H1 (cell line): ENCODE data around the gene KRTAP10-7. TPM values are rescaled to one million over a fixed set of nuclear protein-coding genes. Genes with fewer than 3 reads are reported as not detected.

Experiments
- CTCF ChIA-PET: fragments of 300-600 bp; sonication (Branson Sonifier 250); formaldehyde crosslinking; loops from one replicate; lab custom pipeline; 2021; ENCODE audit not compliant: partially characterized antibody; lab: Charles Lee
- POLR2A ChIA-PET: fragments of 300-600 bp; sonication (Branson Sonifier 250); formaldehyde crosslinking; loops from one replicate; lab custom pipeline; 2021; ENCODE audit warnings: inconsistent platforms; ENCODE audit not compliant: partially characterized antibody; lab: Charles Lee
- DNase-seq, 2 experiments: peaks; one replicate each; pipeline versions ENCODE4 v3.0.0 to v3.0.0-alpha.2; 2010 to 2022; ENCODE audit warnings: low spot score in 2 of 2, low read depth in 1 of 2, mixed read lengths in 1 of 2
- FAIRE-seq: peaks from 2 replicates; lab custom pipeline; 2011; peaks lifted over from hg19 to GRCh38; lab: Jason Lieb, UNC
- H2AFZ ChIP-seq: 2 replicates; pipeline ENCODE4 v1.8.1; 2012; ENCODE audit warnings: low read length, inconsistent platforms
- H2AK5ac ChIP-seq: 2 replicates; pipeline ENCODE4 v1.6.1; 2013; ENCODE audit warnings: low read depth, low read length
- H2BK120ac ChIP-seq: replicated peaks from 2 replicates; pipeline ENCODE3; 2013; ENCODE audit warnings: low read depth, low read length, inconsistent platforms
- H2BK12ac ChIP-seq: 2 replicates; pipeline ENCODE4 v1.6.1; 2013; ENCODE audit warnings: low read depth, low read length
- H2BK15ac ChIP-seq: 2 replicates; pipeline ENCODE4 v1.6.1; 2013; ENCODE audit warnings: low read length
- H2BK20ac ChIP-seq: 2 replicates; pipeline ENCODE4 v1.6.1; 2013; ENCODE audit warnings: low read length
- H2BK5ac ChIP-seq: 2 replicates; pipeline ENCODE4 v1.6.1; 2013; ENCODE audit warnings: low read depth, low read length
- H3K14ac ChIP-seq: 2 replicates; pipeline ENCODE4 v1.6.1; 2013; ENCODE audit warnings: inconsistent platforms; ENCODE audit not compliant: insufficient read length
- H3K18ac ChIP-seq: 2 replicates; pipeline ENCODE4 v1.6.1; 2013; ENCODE audit warnings: low read length; ENCODE audit errors: extremely low read depth
- H3K23ac ChIP-seq: 2 replicates; pipeline ENCODE4 v1.6.1; 2013; ENCODE audit warnings: inconsistent platforms; ENCODE audit not compliant: insufficient read length
- H3K23me2 ChIP-seq: 2 replicates; pipeline ENCODE4 v1.6.1; 2013; ENCODE audit warnings: low read depth, low read length
- H3K27ac ChIP-seq: 2 replicates; pipeline ENCODE4 v1.6.1; 2011; ENCODE audit warnings: low read depth, low read length, inconsistent platforms
- H3K27me3 ChIP-seq, 4 experiments: replicated peaks in 1 of 4; 1 replicate in 1 of 4; 2 replicates in 3 of 4; pipeline versions ENCODE4 v1.6.1 to v1.8.1; 2011 to 2013; ENCODE audit warnings: low read length in 3 of 4, mild to moderate bottlenecking in 3 of 4, inconsistent platforms in 2 of 4, mixed read lengths in 2 of 4, moderate library complexity in 1 of 4; ENCODE audit not compliant: control insufficient read depth in 3 of 4, insufficient read depth in 3 of 4; ENCODE audit errors: extremely low read depth in 1 of 4
- H3K36me3 ChIP-seq, 4 experiments: 2 replicates each; pipeline versions ENCODE4 v1.6.1 to v1.8.1; 2011 to 2013; ENCODE audit warnings: mild to moderate bottlenecking in 4 of 4, low read length in 3 of 4, moderate library complexity in 2 of 4, control low read depth in 1 of 4, inconsistent platforms in 1 of 4; ENCODE audit not compliant: insufficient read depth in 4 of 4, control insufficient read depth in 2 of 4
- H3K4ac ChIP-seq: replicated peaks from 2 replicates; pipeline ENCODE3; 2013; ENCODE audit warnings: low read length, low read depth, mixed read lengths, inconsistent platforms; ENCODE audit not compliant: insufficient read length
- H3K4me1 ChIP-seq, 4 experiments: replicated peaks in 1 of 4; 1 replicate in 1 of 4; 2 replicates in 3 of 4; pipeline versions ENCODE4 v1.6.1 to v1.8.1; 2011 to 2013; ENCODE audit warnings: low read length in 3 of 4, inconsistent platforms in 2 of 4, mixed read lengths in 1 of 4; ENCODE audit not compliant: insufficient read depth in 4 of 4, control insufficient read depth in 3 of 4
- H3K4me2 ChIP-seq, 2 experiments: 2 replicates each; pipeline versions ENCODE4 v1.6.1 to v1.8.1; 2011 to 2013; ENCODE audit warnings: low read depth in 2 of 2, low read length in 2 of 2, control low read depth in 1 of 2, inconsistent platforms in 1 of 2, mild to moderate bottlenecking in 1 of 2; ENCODE audit not compliant: insufficient read depth in 1 of 2
- H3K4me3 ChIP-seq, 4 experiments: fragments of 200-600, 300-600 bp in 1 of 4; sonication (generic), shearing (Covaris generic), sonication (Bioruptor Twin) in 1 of 4; 2 replicates each; pipeline versions ENCODE4 v1.5.1 to v1.8.1; 2011 to 2016; ENCODE audit warnings: low read length in 4 of 4, low read depth in 3 of 4, control low read depth in 2 of 4, inconsistent platforms in 2 of 4, mild to moderate bottlenecking in 2 of 4, mixed read lengths in 1 of 4, moderate library complexity in 1 of 4; ENCODE audit not compliant: insufficient read depth in 2 of 4; ENCODE audit errors: extremely low read depth in 1 of 4
- H3K56ac ChIP-seq: replicated peaks from 2 replicates; pipeline ENCODE3; 2013; ENCODE audit warnings: low read depth, mild to moderate bottlenecking, mixed read lengths, low read length, inconsistent platforms; ENCODE audit not compliant: insufficient read length
- H3K79me1 ChIP-seq: 2 replicates; pipeline ENCODE4 v1.6.1; 2013; ENCODE audit warnings: low read depth, low read length, control low read depth
- H3K79me2 ChIP-seq, 2 experiments: 2 replicates each; pipeline versions ENCODE4 v1.6.1 to v1.8.1; 2012 to 2013; ENCODE audit warnings: low read length in 2 of 2, mild to moderate bottlenecking in 2 of 2, inconsistent platforms in 1 of 2; ENCODE audit not compliant: insufficient read depth in 2 of 2, control insufficient read depth in 1 of 2
- H3K9ac ChIP-seq, 4 experiments: replicated peaks in 1 of 4; 1 replicate in 1 of 4; 2 replicates in 3 of 4; pipeline versions ENCODE4 v1.6.1 to v1.8.1; 2011 to 2013; ENCODE audit warnings: low read depth in 3 of 4, low read length in 3 of 4, control low read depth in 2 of 4, mild to moderate bottlenecking in 2 of 4, moderate library complexity in 2 of 4, inconsistent platforms in 1 of 4; ENCODE audit errors: extremely low read depth in 1 of 4
- H3K9me3 ChIP-seq, 2 experiments: 2 replicates each; pipeline versions ENCODE4 v1.6.1 to v1.8.1; 2012 to 2013; ENCODE audit warnings: mild to moderate bottlenecking in 2 of 2, moderate library complexity in 2 of 2, control low read depth in 1 of 2, inconsistent platforms in 1 of 2, low read depth in 1 of 2, low read length in 1 of 2, mixed read lengths in 1 of 2; ENCODE audit not compliant: insufficient read depth in 2 of 2
- H4K20me1 ChIP-seq, 2 experiments: replicated peaks in 1 of 2; 2 replicates each; pipeline versions ENCODE3 to v1.8.1; 2011 to 2013; ENCODE audit warnings: inconsistent platforms in 2 of 2, low read length in 2 of 2, mild to moderate bottlenecking in 1 of 2; ENCODE audit not compliant: insufficient read depth in 2 of 2, control insufficient read depth in 1 of 2
- H4K5ac ChIP-seq: 2 replicates; pipeline ENCODE4 v1.6.1; 2013; ENCODE audit warnings: low read length, low read depth, mixed read lengths, inconsistent platforms; ENCODE audit not compliant: insufficient read length
- H4K8ac ChIP-seq: 2 replicates; pipeline ENCODE4 v1.8.0; 2013; ENCODE audit warnings: mild to moderate bottlenecking, moderate library complexity, low read length, inconsistent platforms; ENCODE audit not compliant: insufficient read depth; ENCODE audit errors: extremely low read depth
- H4K91ac ChIP-seq: replicated peaks from 2 replicates; pipeline ENCODE3; 2013; ENCODE audit warnings: low read length, mixed read lengths, inconsistent platforms; ENCODE audit not compliant: insufficient read length
- BACH1 ChIP-seq: IDR thresholded peaks from 2 replicates; pipeline ENCODE4 v1.6.1; 2012; ENCODE audit warnings: low read length, improper control_type of control experiment
- BCL11A ChIP-seq, 2 experiments: IDR thresholded peaks; one replicate each; pipeline ENCODE4 v1.6.1; 2011; ENCODE audit warnings: low read depth in 2 of 2, low read length in 2 of 2, mild to moderate bottlenecking in 2 of 2
- CHD2 ChIP-seq: IDR thresholded peaks from 2 replicates; pipeline ENCODE4 v1.6.1; 2012; ENCODE audit warnings: low read length, improper control_type of control experiment
- CTCF ChIP-seq, 3 experiments: IDR thresholded peaks; 1 replicate in 2 of 3; 2 replicates in 1 of 3; pipeline versions ENCODE4 v1.5.1 to v1.6.1; 2011; ENCODE audit warnings: low read length in 3 of 3, mild to moderate bottlenecking in 3 of 3, inconsistent platforms in 2 of 3, low read depth in 1 of 3, moderate library complexity in 1 of 3; ENCODE audit not compliant: insufficient read depth in 1 of 3; ENCODE audit errors: control extremely low read depth in 1 of 3
- HDAC2 ChIP-seq, 2 experiments: fragments of 300-600 bp in 1 of 2; sonication (generic) in 1 of 2; IDR thresholded peaks; 2 replicates each; pipeline ENCODE4 v1.6.1; 2011 to 2012; ENCODE audit warnings: low read depth in 2 of 2, low read length in 2 of 2, mild to moderate bottlenecking in 2 of 2, moderate library complexity in 2 of 2, borderline replicate concordance in 1 of 2, inconsistent platforms in 1 of 2
- KDM4A ChIP-seq: IDR thresholded peaks from one replicate; pipeline ENCODE4 v1.7.1; 2012; ENCODE audit warnings: low read depth, mild to moderate bottlenecking, moderate library complexity, low read length, inconsistent platforms; ENCODE audit not compliant: severe bottlenecking
- POLR2A ChIP-seq, 2 experiments: IDR thresholded peaks; 1 replicate in 1 of 2; 2 replicates in 1 of 2; pipeline ENCODE4 v1.6.1; 2011; ENCODE audit warnings: low read depth in 2 of 2, low read length in 2 of 2, mild to moderate bottlenecking in 2 of 2; ENCODE audit errors: control extremely low read depth in 1 of 2
- POLR2AphosphoS5 ChIP-seq: IDR thresholded peaks from 2 replicates; pipeline ENCODE4 v1.6.1; 2011; ENCODE audit warnings: low read depth, low read length
- SAP30 ChIP-seq: fragments of 300-600 bp; sonication (generic); IDR thresholded peaks from 2 replicates; pipeline ENCODE4 v1.7.1; 2012; ENCODE audit warnings: low read length, moderate library complexity, mild to moderate bottlenecking, inconsistent platforms; ENCODE audit not compliant: insufficient read depth, insufficient replicate concordance
- SIN3A ChIP-seq, 2 experiments: IDR thresholded peaks in 1 of 2; conservative IDR thresholded peaks in 1 of 2; 2 replicates each; pipeline ENCODE4 v1.6.1; 2011 to 2012; ENCODE audit warnings: low read length in 2 of 2, improper control_type of control experiment in 1 of 2, low read depth in 1 of 2, mild to moderate bottlenecking in 1 of 2
- SP2 ChIP-seq: IDR thresholded peaks from 2 replicates; pipeline ENCODE4 v1.6.1; 2012; ENCODE audit warnings: mild to moderate bottlenecking, low read length, inconsistent platforms
- TEAD4 ChIP-seq: IDR thresholded peaks from 2 replicates; pipeline ENCODE4 v1.6.1; 2012; ENCODE audit warnings: low read depth, low read length, inconsistent platforms, mixed read lengths
- WGBS, 2 experiments: shearing (Covaris generic) in 1 of 2; methylation state at CpG; one replicate each; pipeline versions ENCODE4 v1.1.6 to v1.1.7; 2013 to 2015; ENCODE audit warnings: low lambda C conversion rate in 2 of 2, mixed read lengths in 2 of 2, inconsistent platforms in 1 of 2, low coverage in 1 of 2, missing lambda C conversion rate in 1 of 2; ENCODE audit not compliant: insufficient replicate concordance in 2 of 2, insufficient coverage in 1 of 2, insufficient read length in 1 of 2; ENCODE audit errors: extremely low coverage in 1 of 2, missing lambda C conversion rate in 1 of 2; 5-methylcytosine and 5-hydroxymethylcytosine counted together
- polyA plus RNA-seq, 7 experiments: library from polyadenylated mRNA; depleted of rRNA in 3 of 7; stranded (reverse) in 5 of 7; unstranded in 2 of 7; fragments of >200 nt in 5 of 7; fragments of 200-250 nt in 2 of 7; gene quantifications; 1 replicate in 5 of 7; 2 replicates in 1 of 7; 4 replicates in 1 of 7; pipeline versions ENCODE4 v1.2.1 to v1.2.3, GENCODE V29; 2011 to 2013; ENCODE audit warnings: missing spikeins in 2 of 7, mixed read lengths in 2 of 7
- total RNA-seq: library from RNA; stranded (reverse); fragmentation: NEBNext Ultra II Directional; extraction: Animal tissue kit (Norgen Biotek cat#: 25700); gene quantifications from 2 replicates; pipeline ENCODE4 v1.2.1, GENCODE V29; 2021

Gene KRTAP10-7
- total and polyA plus RNA-seq, 2 of the 8 experiments (the other 6 are each of a cell fraction or from before 2014, with no cell fraction given) = not detected

DNA sequence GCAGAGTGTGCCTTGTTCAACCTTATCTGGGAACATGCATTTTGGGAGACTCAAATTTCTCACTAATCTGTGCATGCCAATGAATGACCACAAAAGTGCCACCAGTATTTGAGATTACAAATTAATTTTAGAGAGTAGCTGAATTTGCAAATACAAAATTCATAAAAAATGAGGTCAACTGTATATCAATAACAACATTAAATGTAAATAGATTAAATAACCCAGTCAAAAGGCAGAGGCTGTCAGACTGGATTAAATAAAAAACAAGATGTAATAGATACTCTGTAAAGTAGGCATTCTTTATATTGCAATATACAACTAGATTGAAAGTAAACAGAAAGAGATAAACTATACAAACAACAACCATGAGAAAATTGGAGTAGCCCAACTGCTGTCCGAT lies 36.3 kb upstream of the KRTAP10-7 start:
- Histone ChIP-seq H2BK12ac (no peak overlapping the region), H3K23ac (no peak overlapping the region)
- no peak for TF ChIP-seq SP2
- no peak for TF ChIP-seq TEAD4
- TF ChIP-seq CHD2 = no peak
- TF ChIP-seq CTCF (IDR thresholded peaks at IDR 0.05; ENCODE audit: control extremely low read depth in 1 of 3, insufficient read depth in 1 of 3, low read depth in 1 of 3, low read length in 3 of 3) = no peak
- TF ChIP-seq SAP30 = no peak
- no peak for TF ChIP-seq KDM4A
- no peak for TF ChIP-seq HDAC2 (IDR thresholded peaks at IDR 0.05; ENCODE audit: borderline replicate concordance in 1 of 2, low read depth in 2 of 2, low read length in 2 of 2)
- no peak for TF ChIP-seq SIN3A (conservative IDR thresholded peaks at IDR 0.05 in 1 of 2, IDR thresholded peaks at IDR 0.05 in 1 of 2; ENCODE audit: low read depth in 1 of 2, low read length in 2 of 2)
- TF ChIP-seq BCL11A (IDR thresholded peaks at IDR 0.05; ENCODE audit: low read depth in 2 of 2, low read length in 2 of 2) = no peak
- TF ChIP-seq POLR2AphosphoS5 = no peak
- no peak for TF ChIP-seq POLR2A (IDR thresholded peaks at IDR 0.05; ENCODE audit: control extremely low read depth in 1 of 2, low read depth in 2 of 2, low read length in 2 of 2)
- no peak for TF ChIP-seq BACH1

More for the DNA sequence above, 36.3 kb upstream of the KRTAP10-7 start:
- H3K14ac ChIP-seq = no peak overlapping the region
- H2AFZ ChIP-seq = no peak overlapping the region
- no peaks in the 10 kb centered on the region for H3K9me3 ChIP-seq
- no peak overlapping the region for H2AK5ac ChIP-seq
- no peak overlapping the region for H4K8ac ChIP-seq
- WGBS, 2 experiments = 91% methylated on average over 1 of the region's 1 CpG; no CpG with 5 or more reads in 1 of the 2 experiments
- H4K91ac ChIP-seq = no peak overlapping the region
- FAIRE-seq = no peak
- no peaks in the 10 kb centered on the region for H3K36me3 ChIP-seq
- H3K18ac ChIP-seq = no peak overlapping the region
- H4K20me1 ChIP-seq = no peaks in the 10 kb centered on the region
- ChIA-PET POLR2A (no interaction called here), CTCF (no interaction called here)
- H3K79me1 ChIP-seq = no peaks in the 10 kb centered on the region
- H2BK5ac ChIP-seq = no peak overlapping the region
- H3K79me2 ChIP-seq = no peaks in the 10 kb centered on the region
- H3K4me3 ChIP-seq = no peak overlapping the region
- no peak overlapping the region for H4K5ac ChIP-seq
- H3K9ac ChIP-seq = no peak overlapping the region
- H3K4ac ChIP-seq = no peak overlapping the region
- H2BK120ac ChIP-seq = no peak overlapping the region
- H3K56ac ChIP-seq = no peak overlapping the region
- no peak overlapping the region for H2BK15ac ChIP-seq
- H2BK20ac ChIP-seq = no peak overlapping the region
- H3K27ac ChIP-seq = no peak overlapping the region
- no peak for DNase-seq
- peaks cover 0 to 3% (median 0%) of the 10 kb centered on the region in 4 experiments; a peak in 1 of 7 replicates for H3K4me1 ChIP-seq
- H3K4me2 ChIP-seq = no peak overlapping the region
- H3K27me3 ChIP-seq = no peaks in the 10 kb centered on the region
- no peaks in the 10 kb centered on the region for H3K23me2 ChIP-seq
